ENCODE measurements around the gene GPC6.
A peak's percentile ranks its signal among the peaks of the same experiment; 100 is the strongest.

The GPC6 gene

GRCh38 chr13:94119360-94119936, 892.8 kb downstream of the GPC6 start:
- in situ Hi-C loops (cut with HindIII; ENCODE audit: low pct_ligation_motif_present, low sequenced_read_pairs): no loop called here
- DNase-seq: no peak
- Histone ChIP-seq H3K36me3 (replicated peaks) (no peaks in the 10 kb centered on the region), H3K4me3 (ENCODE audit: low read depth, low read length) (no peak overlapping the region), H3K27me3 (replicated peaks) (no peaks in the 10 kb centered on the region), H3K27ac (no peak overlapping the region)
- TF ChIP-seq, protein P1, sequence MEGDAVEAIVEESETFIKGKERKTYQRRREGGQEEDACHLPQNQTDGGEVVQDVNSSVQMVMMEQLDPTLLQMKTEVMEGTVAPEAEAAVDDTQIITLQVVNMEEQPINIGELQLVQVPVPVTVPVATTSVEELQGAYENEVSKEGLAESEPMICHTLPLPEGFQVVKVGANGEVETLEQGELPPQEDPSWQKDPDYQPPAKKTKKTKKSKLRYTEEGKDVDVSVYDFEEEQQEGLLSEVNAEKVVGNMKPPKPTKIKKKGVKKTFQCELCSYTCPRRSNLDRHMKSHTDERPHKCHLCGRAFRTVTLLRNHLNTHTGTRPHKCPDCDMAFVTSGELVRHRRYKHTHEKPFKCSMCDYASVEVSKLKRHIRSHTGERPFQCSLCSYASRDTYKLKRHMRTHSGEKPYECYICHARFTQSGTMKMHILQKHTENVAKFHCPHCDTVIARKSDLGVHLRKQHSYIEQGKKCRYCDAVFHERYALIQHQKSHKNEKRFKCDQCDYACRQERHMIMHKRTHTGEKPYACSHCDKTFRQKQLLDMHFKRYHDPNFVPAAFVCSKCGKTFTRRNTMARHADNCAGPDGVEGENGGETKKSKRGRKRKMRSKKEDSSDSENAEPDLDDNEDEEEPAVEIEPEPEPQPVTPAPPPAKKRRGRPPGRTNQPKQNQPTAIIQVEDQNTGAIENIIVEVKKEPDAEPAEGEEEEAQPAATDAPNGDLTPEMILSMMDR (IDR thresholded peaks at IDR 0.05; ENCODE audit: low read depth, low read length, missing control alignments): no peak

- TF ChIP-seq, protein P1 (IDR thresholded peaks at IDR 0.05; ENCODE audit: low read depth, low read length, missing control alignments): no peak
- H3K27ac ChIP-seq: no peak overlapping the region
Observed at GRCh38 chr13:94120878-94121277, 894.3 kb downstream of the GPC6 start.

GRCh38 chr13:94121686-94122085, 895.1 kb downstream of the GPC6 start:
- DNase-seq: peak; percentile 89
- Histone ChIP-seq H3K27ac (no peak overlapping the region), H3K4me3 (ENCODE audit: low read depth, low read length) (no peak overlapping the region), H3K36me3 (replicated peaks) (no peaks in the 10 kb centered on the region), H3K27me3 (replicated peaks) (no peaks in the 10 kb centered on the region)
- in situ Hi-C loops (cut with HindIII; ENCODE audit: low pct_ligation_motif_present, low sequenced_read_pairs): no loop called here
- TF ChIP-seq, protein P1 (IDR thresholded peaks at IDR 0.05; ENCODE audit: low read depth, low read length, missing control alignments): no peak

More at GRCh38 chr13:94120878-94121277, 894.3 kb downstream of the GPC6 start:
- H3K27me3 ChIP-seq (replicated peaks): no peaks in the 10 kb centered on the region
- no peak for DNase-seq
- H3K36me3 ChIP-seq (replicated peaks): no peaks in the 10 kb centered on the region
- in situ Hi-C loops (cut with HindIII; ENCODE audit: low pct_ligation_motif_present, low sequenced_read_pairs): no loop called here
- no peak overlapping the region for H3K4me3 ChIP-seq (ENCODE audit: low read depth, low read length)

- in situ Hi-C loops (cut with HindIII; ENCODE audit: low pct_ligation_motif_present, low sequenced_read_pairs): no loop called here
- DNase-seq: no peak
- Histone ChIP-seq H3K36me3 (replicated peaks) (no peaks in the 10 kb centered on the region), H3K27me3 (replicated peaks) (no peaks in the 10 kb centered on the region), H3K4me3 (ENCODE audit: low read depth, low read length) (no peak overlapping the region), H3K27ac (no peak overlapping the region)
- TF ChIP-seq, protein P1 (IDR thresholded peaks at IDR 0.05; ENCODE audit: low read depth, low read length, missing control alignments): no peak
Observed at GRCh38 chr13:94122300-94122915, 895.8 kb downstream of the GPC6 start.

- no peak overlapping the region for H3K4me3 ChIP-seq (ENCODE audit: low read depth, low read length)
- TF ChIP-seq, protein P1 (IDR thresholded peaks at IDR 0.05; ENCODE audit: low read depth, low read length, missing control alignments): no peak
- in situ Hi-C loops (cut with HindIII; ENCODE audit: low pct_ligation_motif_present, low sequenced_read_pairs): no loop called here
- H3K27ac ChIP-seq: no peak overlapping the region
- H3K27me3 ChIP-seq (replicated peaks): no peaks in the 10 kb centered on the region
- no peak for DNase-seq
- no peaks in the 10 kb centered on the region for H3K36me3 ChIP-seq (replicated peaks)
Observed at GRCh38 chr13:94123557-94123956, 897.0 kb downstream of the GPC6 start.

- in situ Hi-C loops (cut with HindIII; ENCODE audit: low pct_ligation_motif_present, low sequenced_read_pairs): no loop called here
- no peaks in the 10 kb centered on the region for H3K27me3 ChIP-seq (replicated peaks)
- DNase-seq: no peak
- H3K4me3 ChIP-seq (ENCODE audit: low read depth, low read length): no peak overlapping the region
- TF ChIP-seq, protein P1 (IDR thresholded peaks at IDR 0.05; ENCODE audit: low read depth, low read length, missing control alignments): no peak
- no peak overlapping the region for H3K27ac ChIP-seq
- no peaks in the 10 kb centered on the region for H3K36me3 ChIP-seq (replicated peaks)
Observed at GRCh38 chr13:94128430-94128829, 901.8 kb downstream of the GPC6 start.

Measured in brain microvascular endothelial cell (primary cell).